NCI-H1436 treated with DMSO at 0.1 percent for 48 hours (cell line): Measurements from ENCODE around the gene DOCK9.
A peak's percentile ranks its signal among the peaks of the same experiment; 100 is the strongest.
"Not testable (repeated sequence)": the region's sequence is repeated elsewhere in the genome, so short reads cannot be mapped to it uniquely, and the experiment has no call there.

ENCODE experiments used
- DNase-seq: peaks from one replicate; lab custom pipeline; 2025; lab: John Stamatoyannopoulos, UW

The DOCK9 gene

GRCh38 chr13:98917116-98917515, 60.7 kb downstream of the DOCK9 start:
- DNase-seq, result no peak

- no peak for DNase-seq
Observed at GRCh38 chr13:98916403-98916802, 61.5 kb downstream of the DOCK9 start.

- no peak for DNase-seq
Observed at GRCh38 chr13:98915981-98916380, 61.9 kb downstream of the DOCK9 start.

- DNase-seq, result no peak
Observed at GRCh38 chr13:98915563-98915962, 62.3 kb downstream of the DOCK9 start.

- DNase-seq, result no peak
Observed at GRCh38 chr13:98913741-98914140, 64.1 kb downstream of the DOCK9 start.

GRCh38 chr13:98912846-98913245, 65.0 kb downstream of the DOCK9 start:
- DNase-seq, result no peak

- DNase-seq, result no peak
Observed at GRCh38 chr13:98910501-98910951, 67.3 kb downstream of the DOCK9 start.

- DNase-seq, result no peak
Observed at GRCh38 chr13:98909016-98909415, 68.8 kb downstream of the DOCK9 start.

- no peak for DNase-seq
Observed at GRCh38 chr13:98906746-98907502, 70.9 kb downstream of the DOCK9 start.

- no peak for DNase-seq
Observed at GRCh38 chr13:98905199-98905598, 72.7 kb downstream of the DOCK9 start.

GRCh38 chr13:98900442-98900841, 77.4 kb downstream of the DOCK9 start:
- no peak for DNase-seq

GRCh38 chr13:98897706-98898105, 80.2 kb downstream of the DOCK9 start:
- no peak for DNase-seq

- no peak for DNase-seq
Observed at GRCh38 chr13:98896868-98897144, 81.1 kb downstream of the DOCK9 start.

GRCh38 chr13:98896083-98896867, 81.6 kb downstream of the DOCK9 start:
- no peak for DNase-seq

- DNase-seq, result not testable (repeated sequence)
Observed at GRCh38 chr13:98894814-98895213, 83.0 kb downstream of the DOCK9 start.

- no peak for DNase-seq
Observed at GRCh38 chr13:98893371-98893770, 84.5 kb downstream of the DOCK9 start.

- DNase-seq, result peak; percentile 6
Observed at GRCh38 chr13:98892821-98893220, 85.0 kb downstream of the DOCK9 start.

GRCh38 chr13:98892077-98892476, 85.8 kb downstream of the DOCK9 start:
- DNase-seq, result no peak

GRCh38 chr13:98890925-98891324, 86.9 kb downstream of the DOCK9 start:
- no peak for DNase-seq

- no peak for DNase-seq
Observed at GRCh38 chr13:98890186-98890585, 87.7 kb downstream of the DOCK9 start.

GRCh38 chr13:98889419-98890085, 88.3 kb downstream of the DOCK9 start:
- DNase-seq, result no peak

- no peak for DNase-seq
Observed at GRCh38 chr13:98888890-98889279, 89.0 kb downstream of the DOCK9 start.
